SK-N-SH (cell line): ENCODE results near the gene CMC4. TPM values are rescaled to one million over a fixed set of nuclear protein-coding genes. Genes with fewer than 3 reads are reported as not detected.

ENCODE experiments used
- CTCF ChIA-PET: fragments of 300-600, 350-600 bp; formaldehyde crosslinking; extraction: SDS; loops from one replicate; lab custom pipeline; 2021; lab: Yijun Ruan, JAX
- POLR2A ChIA-PET: fragments of 350-600 bp; sonication (Branson Sonifier 250); formaldehyde crosslinking; extraction: SDS; loops from one replicate; lab custom pipeline; 2020; ENCODE audit warnings: antibody characterized with exemption, inconsistent platforms; lab: Yijun Ruan, JAX
- DNase-seq: peaks from one replicate; pipeline ENCODE4 v3.0.0; 2012
- H2AFZ ChIP-seq: fragments of 200-600 bp; sonication (generic); 2 replicates; pipeline ENCODE4 v1.8.1; 2016; ENCODE audit warnings: antibody characterized with exemption, mild to moderate bottlenecking, low read depth
- H3F3A ChIP-seq: fragments of 200-600 bp; sonication (generic); replicated peaks from 2 replicates; pipeline ENCODE3; 2016; ENCODE audit warnings: antibody characterized with exemption, mild to moderate bottlenecking; ENCODE audit not compliant: insufficient read depth
- H3K27ac ChIP-seq, 2 experiments: fragments of 200-500 bp in 1 of 2; fragments of 200-600 bp in 1 of 2; sonication (Bioruptor generic) in 1 of 2; sonication (generic), shearing (Covaris generic) in 1 of 2; 2 replicates each; pipeline versions ENCODE4 v1.5.1 to v1.6.1; 2014 to 2016; ENCODE audit warnings: low read depth in 2 of 2, inconsistent platforms in 1 of 2, low read length in 1 of 2, mild to moderate bottlenecking in 1 of 2, mixed read lengths in 1 of 2
- H3K27me3 ChIP-seq: fragments of 200-600 bp; sonication (generic), shearing (Covaris generic); 2 replicates; pipeline ENCODE4 v1.6.1; 2016; ENCODE audit warnings: mixed run types; ENCODE audit not compliant: insufficient read depth
- H3K36me3 ChIP-seq, 2 experiments: fragments of 200-500 bp in 1 of 2; fragments of 200-600 bp in 1 of 2; sonication (Bioruptor generic) in 1 of 2; sonication (generic) in 1 of 2; replicated peaks in 1 of 2; 2 replicates each; pipeline versions ENCODE3 to v1.5.1; 2014 to 2016; ENCODE audit warnings: low read length in 1 of 2, mild to moderate bottlenecking in 1 of 2; ENCODE audit not compliant: insufficient read depth in 2 of 2, control insufficient read depth in 1 of 2
- H3K4me1 ChIP-seq, 2 experiments: fragments of 200-500 bp in 1 of 2; fragments of 200-600 bp in 1 of 2; sonication (Bioruptor generic) in 1 of 2; sonication (generic), shearing (Covaris generic) in 1 of 2; 2 replicates each; pipeline versions ENCODE4 v1.5.1 to v1.6.1; 2014 to 2016; ENCODE audit warnings: low read depth in 1 of 2, low read length in 1 of 2, mixed run types in 1 of 2; ENCODE audit not compliant: insufficient read depth in 2 of 2, control insufficient read depth in 1 of 2
- H3K4me2 ChIP-seq: fragments of 200-600 bp; sonication (generic), shearing (Covaris generic); 2 replicates; pipeline ENCODE4 v1.6.1; 2017; ENCODE audit warnings: mixed run types
- H3K4me3 ChIP-seq, 2 experiments: fragments of 200-500 bp in 1 of 2; fragments of 200-600 bp in 1 of 2; sonication (Bioruptor generic) in 1 of 2; sonication (generic), shearing (Covaris generic) in 1 of 2; 2 replicates each; pipeline versions ENCODE4 v1.5.1 to v1.8.1; 2014 to 2016; ENCODE audit warnings: low read depth in 2 of 2, inconsistent platforms in 1 of 2, low read length in 1 of 2, mild to moderate bottlenecking in 1 of 2, mixed read lengths in 1 of 2, moderate library complexity in 1 of 2
- H3K79me2 ChIP-seq: fragments of 200-600 bp; sonication (generic); 2 replicates; pipeline ENCODE4 v1.8.1; 2017; ENCODE audit warnings: mild to moderate bottlenecking; ENCODE audit not compliant: insufficient read depth
- H3K9ac ChIP-seq: fragments of 200-600 bp; sonication (generic); 2 replicates; pipeline ENCODE4 v1.6.1; 2017; ENCODE audit warnings: mixed run types
- H3K9me2 ChIP-seq: fragments of 200-600 bp; sonication (generic); 2 replicates; pipeline ENCODE4 v1.6.1; 2017; ENCODE audit warnings: mixed run types
- H3K9me3 ChIP-seq: fragments of 200-600 bp; sonication (generic); 2 replicates; pipeline ENCODE4 v1.6.1; 2017; ENCODE audit warnings: mixed run types, mild to moderate bottlenecking, moderate library complexity
- H4K20me1 ChIP-seq: fragments of 200-600 bp; sonication (generic); 2 replicates; pipeline ENCODE4 v1.6.1; 2017; ENCODE audit warnings: mild to moderate bottlenecking, mixed run types; ENCODE audit not compliant: insufficient read depth
- ELF1 ChIP-seq: IDR thresholded peaks from 2 replicates; pipeline ENCODE4 v1.4.0; 2012
- FOSL2 ChIP-seq: IDR thresholded peaks from 2 replicates; pipeline ENCODE4 v1.4.0; 2012; ENCODE audit warnings: low read depth, mild to moderate bottlenecking, moderate library complexity, borderline replicate concordance
- FOXM1 ChIP-seq: IDR thresholded peaks from 2 replicates; pipeline ENCODE4 v1.4.0; 2012; ENCODE audit warnings: low read depth, mild to moderate bottlenecking
- GABPA ChIP-seq: IDR thresholded peaks from 2 replicates; pipeline ENCODE4 v1.4.0; 2012; ENCODE audit warnings: low read depth, mild to moderate bottlenecking
- GATA2 ChIP-seq: sonication (generic); formaldehyde crosslinking; IDR thresholded peaks from 2 replicates; pipeline ENCODE4 v1.5.0; 2020; ENCODE audit warnings: mild to moderate bottlenecking, missing genetic modification reagents
- JUND ChIP-seq: IDR thresholded peaks from 2 replicates; pipeline ENCODE4 v1.4.0; 2012
- MEF2A ChIP-seq: IDR thresholded peaks from 2 replicates; pipeline ENCODE4 v1.4.0; 2012; ENCODE audit warnings: low read depth, borderline replicate concordance
- NRF1 ChIP-seq: IDR thresholded peaks from 2 replicates; pipeline ENCODE4 v1.6.1; 2012; ENCODE audit warnings: low read depth, mild to moderate bottlenecking, low read length
- POLR2AphosphoS5 ChIP-seq: IDR thresholded peaks from 2 replicates; pipeline ENCODE4 v1.6.1; 2012; ENCODE audit warnings: low read depth, low read length
- RAD21 ChIP-seq: IDR thresholded peaks from 2 replicates; pipeline ENCODE4 v1.6.1; 2012; ENCODE audit warnings: mild to moderate bottlenecking, low read length
- REST ChIP-seq: IDR thresholded peaks from 2 replicates; pipeline ENCODE4 v1.6.1; 2012; ENCODE audit warnings: mild to moderate bottlenecking, low read depth, low read length, moderate library complexity
- RXRA ChIP-seq: IDR thresholded peaks from 2 replicates; pipeline ENCODE4 v1.4.0; 2012; ENCODE audit warnings: low read depth, mild to moderate bottlenecking, borderline replicate concordance
- SIN3A ChIP-seq: IDR thresholded peaks from 2 replicates; pipeline ENCODE4 v1.6.1; 2012; ENCODE audit warnings: low read depth, mild to moderate bottlenecking, low read length, moderate library complexity, borderline replicate concordance
- SMC3 ChIP-seq: IDR thresholded peaks from 2 replicates; pipeline ENCODE4 v1.6.1; 2012; ENCODE audit warnings: low read depth, low read length, improper control_type of control experiment
- TCF12 ChIP-seq: IDR thresholded peaks from 2 replicates; pipeline ENCODE4 v1.4.0; 2012
- USF1 ChIP-seq: IDR thresholded peaks from 2 replicates; pipeline ENCODE4 v1.4.0; 2012; ENCODE audit warnings: low read depth, borderline replicate concordance
- USF2 ChIP-seq: fragments of 150-350 bp; IDR thresholded peaks from 2 replicates; pipeline ENCODE4 v1.6.1; 2017; ENCODE audit warnings: antibody characterized with exemption, low read length, low read depth, borderline replicate concordance
- YY1 ChIP-seq: IDR thresholded peaks from 2 replicates; pipeline ENCODE4 v1.4.0; 2012; ENCODE audit warnings: low read depth, mild to moderate bottlenecking
- WGBS: methylation state at CpG from one replicate; pipeline ENCODE4 v1.1.6; 2017; ENCODE audit warnings: low lambda C conversion rate; 5-methylcytosine and 5-hydroxymethylcytosine counted together
- polyA plus RNA-seq, 3 experiments: library from polyadenylated mRNA; depleted of rRNA; stranded (reverse); fragments of >200 nt; gene quantifications; 2 replicates each; pipeline ENCODE4 v1.2.3, GENCODE V29; 2012
- TF ChIP-seq, protein P1 (sequence below): fragments of 150-350 bp; IDR thresholded peaks from 2 replicates; pipeline ENCODE4 v1.6.1; 2016; ENCODE audit warnings: mild to moderate bottlenecking, low read depth, low read length
- TF ChIP-seq, protein P2 (sequence below): IDR thresholded peaks from 2 replicates; pipeline ENCODE4 v1.4.0; 2012; ENCODE audit warnings: low read depth

The CMC4 gene
- polyA plus RNA-seq, 1 of the 3 experiments (the other 2 are of a cell fraction), result 12.0 TPM

DNA sequence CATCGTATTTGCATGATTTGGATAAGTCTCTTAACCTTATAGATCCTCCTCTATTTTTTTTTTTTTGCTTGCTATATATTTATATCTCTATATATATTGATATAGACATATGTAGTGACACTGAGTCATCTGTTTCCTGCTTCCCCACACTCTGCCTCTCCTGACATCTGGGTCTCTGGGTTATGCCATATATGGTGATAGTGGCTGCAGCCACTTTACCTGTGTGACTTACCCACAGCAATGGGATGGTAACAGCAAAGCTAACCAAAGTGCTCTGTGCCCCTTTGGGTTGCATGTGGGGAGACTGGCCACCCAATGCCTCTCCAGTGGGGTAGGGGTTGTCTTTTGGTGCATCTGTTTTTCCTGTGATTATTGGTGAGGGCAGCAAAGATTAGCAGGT, 14.5 kb downstream of the CMC4 start:
- POLR2A ChIA-PET, result interaction anchor here (1.3 kb wide), 1 partner anchor 29 kb away, joined by 4 read pairs; the partner anchor contains the start of gene FUNDC2
- Histone ChIP-seq H3K4me3 (no peak overlapping the region), H3K9me3 (no peaks in the 10 kb centered on the region), H3F3A (no peaks in the 10 kb centered on the region), H3K79me2 (no peaks in the 10 kb centered on the region), H3K4me1 (peaks cover 0 to 7% of the 10 kb centered on the region in 2 experiments; a peak in 1 of 4 replicates), H3K9me2 (no peaks in the 10 kb centered on the region), H4K20me1 (no peaks in the 10 kb centered on the region), H3K4me2 (no peak overlapping the region), H3K27me3 (no peaks in the 10 kb centered on the region), H2AFZ (no peak overlapping the region), H3K27ac (no peak overlapping the region), H3K36me3 (peaks cover 2 to 7% of the 10 kb centered on the region in 2 experiments), H3K9ac (no peak overlapping the region)
- WGBS, result 51% methylated on average over 1 of the region's 1 CpG
- no peak for DNase-seq
- CTCF ChIA-PET, result interaction anchor here (0.6 to 5.0 kb wide), 18 partner anchors 7 to 139 kb away, joined by 3 to 35 read pairs (median 5); partner anchors contain the start of genes CMC4 and MTCP1
- no peak for TF ChIP-seq USF1
- no peak for TF ChIP-seq USF2
- no peak for TF ChIP-seq TCF12
- no peak for TF ChIP-seq REST
- no peak for TF ChIP-seq GATA2 (CRISPR knock-in tag)
- no peak for TF ChIP-seq FOSL2
- TF ChIP-seq, protein P1, sequence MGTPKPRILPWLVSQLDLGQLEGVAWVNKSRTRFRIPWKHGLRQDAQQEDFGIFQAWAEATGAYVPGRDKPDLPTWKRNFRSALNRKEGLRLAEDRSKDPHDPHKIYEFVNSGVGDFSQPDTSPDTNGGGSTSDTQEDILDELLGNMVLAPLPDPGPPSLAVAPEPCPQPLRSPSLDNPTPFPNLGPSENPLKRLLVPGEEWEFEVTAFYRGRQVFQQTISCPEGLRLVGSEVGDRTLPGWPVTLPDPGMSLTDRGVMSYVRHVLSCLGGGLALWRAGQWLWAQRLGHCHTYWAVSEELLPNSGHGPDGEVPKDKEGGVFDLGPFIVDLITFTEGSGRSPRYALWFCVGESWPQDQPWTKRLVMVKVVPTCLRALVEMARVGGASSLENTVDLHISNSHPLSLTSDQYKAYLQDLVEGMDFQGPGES, result no peak
- no peak for TF ChIP-seq ELF1
- TF ChIP-seq POLR2AphosphoS5, result no peak
- TF ChIP-seq RXRA, result no peak
- TF ChIP-seq NRF1, result no peak
- TF ChIP-seq, protein P2, sequence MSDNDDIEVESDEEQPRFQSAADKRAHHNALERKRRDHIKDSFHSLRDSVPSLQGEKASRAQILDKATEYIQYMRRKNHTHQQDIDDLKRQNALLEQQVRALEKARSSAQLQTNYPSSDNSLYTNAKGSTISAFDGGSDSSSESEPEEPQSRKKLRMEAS, result no peak
- no peak for TF ChIP-seq SMC3
- no peak for TF ChIP-seq MEF2A
- TF ChIP-seq JUND, result no peak
- no peak for TF ChIP-seq YY1
- TF ChIP-seq RAD21, result no peak
- TF ChIP-seq GABPA, result no peak
- no peak for TF ChIP-seq FOXM1
- no peak for TF ChIP-seq SIN3A
